ENCODE measurements around the gene USP17L30. TPM values are rescaled to one million over a fixed set of nuclear protein-coding genes. Genes with fewer than 3 reads are reported as not detected.

The USP17L30 gene
- polyA plus RNA-seq, 4 donors: not detected

Other genes with a start within 250 kb of the USP17L30 start
- under 1 TPM in 1 of 4 donors, not detected in 3; 0.06 TPM for gene FAM90A26, start 192.7 kb upstream of the USP17L30 start, polyA plus RNA-seq (ENCODE audit: insufficient read length in 4 of 4)
- gene USP17L10, start 152.5 kb upstream of the USP17L30 start, polyA plus RNA-seq (ENCODE audit: insufficient read length in 4 of 4): not detected
- gene USP17L11, start 147.7 kb upstream of the USP17L30 start, polyA plus RNA-seq (ENCODE audit: insufficient read length in 4 of 4): not detected
- gene USP17L12, start 143.0 kb upstream of the USP17L30 start, polyA plus RNA-seq (ENCODE audit: insufficient read length in 4 of 4): not detected
- gene USP17L13, start 138.2 kb upstream of the USP17L30 start, polyA plus RNA-seq (ENCODE audit: insufficient read length in 4 of 4): not detected
- not detected for gene USP17L15, start 128.7 kb upstream of the USP17L30 start, polyA plus RNA-seq (ENCODE audit: insufficient read length in 4 of 4)
- gene USP17L17, start 119.2 kb upstream of the USP17L30 start, polyA plus RNA-seq (ENCODE audit: insufficient read length in 4 of 4): not detected
- gene USP17L18, start 114.5 kb upstream of the USP17L30 start, polyA plus RNA-seq (ENCODE audit: insufficient read length in 4 of 4): not detected
- not detected for gene USP17L19, start 109.8 kb upstream of the USP17L30 start, polyA plus RNA-seq (ENCODE audit: insufficient read length in 4 of 4)
- not detected for gene USP17L20, start 105.0 kb upstream of the USP17L30 start, polyA plus RNA-seq (ENCODE audit: insufficient read length in 4 of 4)
- gene USP17L21, start 100.3 kb upstream of the USP17L30 start, polyA plus RNA-seq (ENCODE audit: insufficient read length in 4 of 4): not detected
- not detected for gene USP17L22, start 95.5 kb upstream of the USP17L30 start, polyA plus RNA-seq (ENCODE audit: insufficient read length in 4 of 4)
- not detected for gene USP17L24, start 38.0 kb upstream of the USP17L30 start, polyA plus RNA-seq (ENCODE audit: insufficient read length in 4 of 4)
- gene USP17L25, start 33.2 kb upstream of the USP17L30 start, polyA plus RNA-seq (ENCODE audit: insufficient read length in 4 of 4): not detected
- not detected for gene USP17L26, start 28.5 kb upstream of the USP17L30 start, polyA plus RNA-seq (ENCODE audit: insufficient read length in 4 of 4)
- gene USP17L5, start 23.7 kb upstream of the USP17L30 start, polyA plus RNA-seq (ENCODE audit: insufficient read length in 4 of 4): not detected
- not detected for gene USP17L27, start 19.0 kb upstream of the USP17L30 start, polyA plus RNA-seq (ENCODE audit: insufficient read length in 4 of 4)
- not detected for gene USP17L28, start 14.2 kb upstream of the USP17L30 start, polyA plus RNA-seq (ENCODE audit: insufficient read length in 4 of 4)
- gene USP17L29, start 9.5 kb upstream of the USP17L30 start, polyA plus RNA-seq (ENCODE audit: insufficient read length in 4 of 4): not detected
- gene DEFB131A, start 81.3 kb downstream of the USP17L30 start, polyA plus RNA-seq (ENCODE audit: insufficient read length in 4 of 4): not detected

All from left renal pelvis (tissue), 4 donors.